HG03045 (cell line): ENCODE measurements around the gene FIGLA.
"Not testable (repeated sequence)": the region's sequence is repeated elsewhere in the genome, so short reads cannot be mapped to it uniquely, and the experiment has no call there.

Source experiments
- ATAC-seq: cut with Tn5 transposase; IDR thresholded peaks from one replicate; pipeline ENCODE4 v1.9.1; 2021; ENCODE audit warnings: mild to moderate bottlenecking, moderate library complexity; ENCODE audit not compliant: unreplicated experiment

FIGLA gene

GRCh38 chr2:70808983-70809958 lies 18.8 kb upstream of the FIGLA start:
- no peak for ATAC-seq

- ATAC-seq: no peak
Observed at GRCh38 chr2:70807828-70808118, 17.3 kb upstream of the FIGLA start.

- ATAC-seq: no peak
Observed at GRCh38 chr2:70807102-70807827, 16.8 kb upstream of the FIGLA start.

- ATAC-seq: no peak
Observed at GRCh38 chr2:70806620-70807019, 16.2 kb upstream of the FIGLA start.

GRCh38 chr2:70806013-70806412 lies 15.6 kb upstream of the FIGLA start:
- ATAC-seq: no peak

- no peak for ATAC-seq
Observed at GRCh38 chr2:70801607-70802263, 11.3 kb upstream of the FIGLA start.

- ATAC-seq: no peak
Observed at GRCh38 chr2:70799706-70800105, 9.3 kb upstream of the FIGLA start.

GRCh38 chr2:70797996-70798395 lies 7.6 kb upstream of the FIGLA start:
- not testable (repeated sequence) for ATAC-seq

GRCh38 chr2:70797506-70797905 lies 7.1 kb upstream of the FIGLA start:
- no peak for ATAC-seq

GRCh38 chr2:70796262-70796661 lies 5.8 kb upstream of the FIGLA start:
- no peak for ATAC-seq

GRCh38 chr2:70795164-70795995 lies 4.9 kb upstream of the FIGLA start:
- no peak for ATAC-seq

GRCh38 chr2:70793450-70793849 lies 3.0 kb upstream of the FIGLA start:
- ATAC-seq: no peak

- no peak for ATAC-seq
Observed at GRCh38 chr2:70789304-70790135, 923 bp downstream of the FIGLA start.

GRCh38 chr2:70785137-70785911 lies 5.1 kb downstream of the FIGLA start:
- no peak for ATAC-seq

GRCh38 chr2:70784320-70784719 lies 6.1 kb downstream of the FIGLA start:
- no peak for ATAC-seq

GRCh38 chr2:70779911-70780545 lies 10.4 kb downstream of the FIGLA start:
- ATAC-seq: no peak

- ATAC-seq: no peak
Observed at GRCh38 chr2:70779491-70779890, 11.0 kb downstream of the FIGLA start.

- ATAC-seq: no peak
Observed at GRCh38 chr2:70778676-70779075, 11.8 kb downstream of the FIGLA start.

GRCh38 chr2:70777450-70777849 lies 13.0 kb downstream of the FIGLA start:
- ATAC-seq: no peak
